IMR-90 (cell line): ENCODE measurements around the gene PRR5.

Experiments
- MXI1 ChIP-seq: IDR thresholded peaks from 2 replicates; pipeline ENCODE4 v1.6.1; 2012; ENCODE audit warnings: low read depth, mild to moderate bottlenecking, low read length, moderate library complexity, borderline replicate concordance
- RFX5 ChIP-seq: IDR thresholded peaks from 2 replicates; pipeline ENCODE4 v1.8.0; 2012; ENCODE audit warnings: low read depth, mild to moderate bottlenecking, low read length, moderate library complexity
- TF ChIP-seq, protein P1 (sequence below): conservative IDR thresholded peaks from 2 replicates; pipeline ENCODE4 v1.5.1; 2012; ENCODE audit warnings: mild to moderate bottlenecking, low read depth, low read length, improper control_type of control experiment

DNA sequence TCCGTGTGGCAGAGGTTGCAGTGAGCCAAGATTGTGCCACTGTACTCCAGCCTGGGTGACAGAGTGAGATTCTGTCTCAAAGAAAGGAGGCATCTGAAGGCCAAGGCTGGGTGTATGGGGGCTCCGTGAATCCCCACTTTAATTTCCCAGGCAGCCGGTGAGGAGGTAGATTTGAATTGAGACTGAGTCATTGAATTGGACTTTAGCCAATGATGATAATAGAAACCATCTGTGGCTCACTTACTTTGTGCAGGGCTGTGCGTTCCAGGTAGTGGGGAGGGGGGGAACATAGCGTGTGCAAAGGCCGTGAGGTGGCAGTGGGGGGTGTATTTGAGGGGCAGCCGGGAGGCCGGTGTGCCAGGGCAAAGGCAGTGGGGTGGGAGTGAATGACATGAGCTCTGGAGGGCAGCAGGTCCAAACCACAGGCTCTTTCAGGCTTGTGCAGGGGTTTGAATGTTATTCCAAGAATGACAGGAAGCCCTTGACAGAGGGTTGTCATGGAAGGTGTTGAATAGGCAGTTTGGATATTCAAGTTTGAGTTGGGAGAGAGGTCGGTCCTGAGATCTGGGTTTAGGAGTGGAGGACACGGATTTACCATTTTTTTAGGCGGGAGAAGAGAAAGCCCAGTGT is 56.5 kb downstream of the PRR5 start:
- TF ChIP-seq, protein P1, sequence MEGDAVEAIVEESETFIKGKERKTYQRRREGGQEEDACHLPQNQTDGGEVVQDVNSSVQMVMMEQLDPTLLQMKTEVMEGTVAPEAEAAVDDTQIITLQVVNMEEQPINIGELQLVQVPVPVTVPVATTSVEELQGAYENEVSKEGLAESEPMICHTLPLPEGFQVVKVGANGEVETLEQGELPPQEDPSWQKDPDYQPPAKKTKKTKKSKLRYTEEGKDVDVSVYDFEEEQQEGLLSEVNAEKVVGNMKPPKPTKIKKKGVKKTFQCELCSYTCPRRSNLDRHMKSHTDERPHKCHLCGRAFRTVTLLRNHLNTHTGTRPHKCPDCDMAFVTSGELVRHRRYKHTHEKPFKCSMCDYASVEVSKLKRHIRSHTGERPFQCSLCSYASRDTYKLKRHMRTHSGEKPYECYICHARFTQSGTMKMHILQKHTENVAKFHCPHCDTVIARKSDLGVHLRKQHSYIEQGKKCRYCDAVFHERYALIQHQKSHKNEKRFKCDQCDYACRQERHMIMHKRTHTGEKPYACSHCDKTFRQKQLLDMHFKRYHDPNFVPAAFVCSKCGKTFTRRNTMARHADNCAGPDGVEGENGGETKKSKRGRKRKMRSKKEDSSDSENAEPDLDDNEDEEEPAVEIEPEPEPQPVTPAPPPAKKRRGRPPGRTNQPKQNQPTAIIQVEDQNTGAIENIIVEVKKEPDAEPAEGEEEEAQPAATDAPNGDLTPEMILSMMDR: no peak
- TF ChIP-seq MXI1: no peak
- TF ChIP-seq RFX5: no peak
